ENCODE measurements around the gene COL23A1. TPM values are rescaled to one million over a fixed set of nuclear protein-coding genes. Genes with fewer than 3 reads are reported as not detected.

COL23A1 gene
- total RNA-seq, 2 donors from 2014 or later: not detected

DNA sequence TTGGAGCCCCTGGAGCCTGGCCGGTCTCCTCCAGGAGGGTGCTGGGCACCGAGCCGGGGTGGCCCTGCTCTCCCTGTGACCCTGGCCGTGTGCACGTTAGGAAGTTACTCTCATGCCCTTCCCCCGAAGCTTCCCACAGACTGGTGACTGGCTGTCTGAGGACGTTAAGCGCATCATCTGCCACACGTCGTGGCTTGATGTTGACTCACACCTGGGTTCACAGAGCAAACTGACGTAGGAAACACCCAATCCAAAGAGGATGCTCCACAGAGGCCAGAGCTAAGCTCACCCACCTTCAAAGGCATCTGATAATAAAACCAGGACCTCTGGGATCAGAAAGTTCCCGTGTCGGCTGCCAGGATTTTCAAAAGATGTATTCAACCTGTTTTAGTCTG is 204.7 kb downstream of the COL23A1 start:
- H3K36me3 Mint-ChIP-seq (ENCODE audit: low read depth): no peaks in the 10 kb centered on the region
- no peak for DNase-seq
- no peak for ATAC-seq
- H3K27ac Mint-ChIP-seq: no peak overlapping the region
- H3K4me1 Mint-ChIP-seq: peaks cover 3% of the 10 kb centered on the region
- peaks cover 52% of the 10 kb centered on the region for H3K27me3 Mint-ChIP-seq
- no peaks in the 10 kb centered on the region for H3K9me3 ChIP-seq (ENCODE audit: control insufficient read depth, low read length, poor library complexity, severe bottlenecking)
- no peak overlapping the region for H3K4me3 Mint-ChIP-seq

DNA sequence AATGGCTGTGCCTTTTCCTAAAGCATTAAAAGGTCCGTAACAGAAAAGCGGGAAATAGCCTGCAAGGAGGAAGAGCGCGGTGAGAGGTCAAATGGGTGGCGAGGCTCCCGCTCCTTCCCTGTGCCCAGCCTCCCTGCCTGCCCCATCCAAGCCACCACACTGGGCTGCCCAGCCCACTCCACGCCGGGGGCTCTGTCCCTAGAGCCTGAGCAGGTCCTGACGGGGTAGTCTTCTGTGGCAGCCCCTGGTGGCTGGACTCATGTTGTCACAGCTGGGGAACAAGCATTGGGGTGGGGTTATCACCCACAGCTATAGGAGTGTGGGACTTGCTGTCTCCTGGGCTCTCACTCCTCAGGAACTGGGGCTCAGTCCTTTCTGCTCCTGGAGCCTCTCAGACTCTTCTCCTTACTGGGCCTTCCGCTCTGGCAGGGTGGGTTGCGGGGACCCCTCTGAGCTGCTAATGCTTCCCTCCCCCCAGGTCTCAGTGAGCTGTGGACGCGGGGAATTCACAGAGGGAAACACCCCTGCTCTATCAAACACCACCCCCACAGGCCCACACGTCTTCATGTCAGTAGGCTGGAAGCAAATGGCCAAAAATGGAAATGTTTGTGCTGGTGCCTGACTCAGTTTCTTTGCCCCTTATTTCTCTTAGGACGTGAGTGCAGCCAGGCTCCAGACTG is 205.2 kb downstream of the COL23A1 start:
- no peak overlapping the region for H3K4me3 Mint-ChIP-seq

DNA sequence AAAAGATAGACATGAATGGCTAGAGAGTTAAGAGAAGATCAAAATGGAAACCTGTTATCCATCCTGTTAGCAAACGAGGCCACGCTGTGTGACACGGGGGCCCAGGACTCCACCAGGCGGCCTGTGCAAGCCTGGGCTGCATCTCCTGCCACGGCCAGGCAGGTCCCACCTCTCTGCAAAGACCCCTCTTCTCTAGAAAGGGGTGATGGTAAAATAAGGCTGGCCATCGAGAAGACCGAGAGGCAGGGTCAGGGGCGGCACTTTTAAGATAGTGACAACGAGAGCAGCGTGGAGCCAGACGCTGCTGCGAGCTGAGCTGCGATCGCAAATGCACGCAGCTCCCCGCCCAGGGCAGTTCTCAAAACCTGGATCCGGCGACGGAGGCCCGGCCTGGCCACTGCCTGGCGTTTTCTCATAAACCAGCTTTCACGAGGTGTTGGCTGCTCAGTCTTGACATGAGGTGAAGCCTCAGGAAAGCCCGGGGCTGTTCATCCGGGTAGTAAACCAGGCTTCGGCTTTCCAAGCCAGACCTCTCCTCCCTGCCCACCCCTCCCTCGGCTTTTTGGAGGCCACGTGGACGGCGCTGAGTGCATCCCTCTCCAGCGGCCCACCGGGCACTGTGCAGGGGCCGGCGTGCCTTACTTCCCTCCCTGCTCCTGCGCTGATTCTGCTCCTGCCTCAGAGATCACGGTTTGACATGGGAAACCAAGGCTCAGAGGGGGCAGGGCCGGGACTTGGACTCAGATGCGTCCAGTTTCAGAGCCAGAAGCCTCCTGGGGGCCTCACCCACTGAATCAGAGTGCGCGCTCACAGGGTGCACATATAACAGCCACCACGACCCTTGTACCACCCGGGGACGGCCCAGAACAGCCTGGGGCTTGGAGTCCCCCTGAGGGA is 206.0 kb downstream of the COL23A1 start:
- DNase-seq (no peak), ATAC-seq (no peak)
- Mint-ChIP-seq H3K36me3 (ENCODE audit: low read depth) (no peaks in the 10 kb centered on the region), H3K27me3 (peaks cover 39% of the 10 kb centered on the region), H3K27ac (no peak overlapping the region), H3K4me1 (peaks cover 3% of the 10 kb centered on the region), H3K4me3 (no peak overlapping the region)
- no peaks in the 10 kb centered on the region for H3K9me3 ChIP-seq (ENCODE audit: control insufficient read depth, low read length, poor library complexity, severe bottlenecking)

More for the DNA sequence above, 205.2 kb downstream of the COL23A1 start:
- ATAC-seq (no peak), DNase-seq (no peak)
- Mint-ChIP-seq H3K27ac (no peak overlapping the region), H3K36me3 (ENCODE audit: low read depth) (no peaks in the 10 kb centered on the region), H3K4me1 (peaks cover 3% of the 10 kb centered on the region), H3K27me3 (peaks cover 47% of the 10 kb centered on the region)
- H3K9me3 ChIP-seq (ENCODE audit: control insufficient read depth, low read length, poor library complexity, severe bottlenecking): no peaks in the 10 kb centered on the region

DNA sequence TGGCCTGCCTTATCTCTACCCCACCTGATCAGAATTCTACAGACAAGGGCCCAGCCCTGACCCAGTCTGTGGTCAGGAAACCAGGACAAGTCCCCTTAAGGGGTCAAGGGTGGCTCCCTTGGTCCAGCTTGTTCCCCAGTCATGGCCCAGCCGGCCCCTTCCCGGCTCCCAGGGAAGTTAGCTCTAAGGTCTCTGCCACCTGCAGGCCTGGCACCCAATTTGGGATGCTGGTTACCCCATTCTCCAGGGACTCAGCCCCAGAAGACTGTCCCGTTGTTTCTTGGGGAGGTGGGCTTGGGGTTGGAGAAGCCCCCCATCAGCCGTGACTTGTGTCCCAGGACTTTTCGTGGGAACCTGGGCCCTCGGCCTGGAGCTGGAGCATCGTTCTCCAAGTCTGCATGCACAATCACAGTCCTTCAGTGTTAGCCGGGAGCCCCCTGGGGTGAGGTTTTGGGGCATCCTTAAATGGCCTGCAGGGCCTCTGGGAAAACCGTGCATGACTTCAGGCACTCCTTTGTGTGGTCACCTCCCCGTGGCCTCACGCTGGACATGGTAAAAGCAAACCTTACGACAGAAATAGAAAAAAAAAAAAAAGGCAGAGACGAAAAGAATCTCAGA is 206.8 kb downstream of the COL23A1 start:
- no peaks in the 10 kb centered on the region for H3K36me3 Mint-ChIP-seq (ENCODE audit: low read depth)
- H3K4me1 Mint-ChIP-seq: peaks cover 3% of the 10 kb centered on the region

DNA sequence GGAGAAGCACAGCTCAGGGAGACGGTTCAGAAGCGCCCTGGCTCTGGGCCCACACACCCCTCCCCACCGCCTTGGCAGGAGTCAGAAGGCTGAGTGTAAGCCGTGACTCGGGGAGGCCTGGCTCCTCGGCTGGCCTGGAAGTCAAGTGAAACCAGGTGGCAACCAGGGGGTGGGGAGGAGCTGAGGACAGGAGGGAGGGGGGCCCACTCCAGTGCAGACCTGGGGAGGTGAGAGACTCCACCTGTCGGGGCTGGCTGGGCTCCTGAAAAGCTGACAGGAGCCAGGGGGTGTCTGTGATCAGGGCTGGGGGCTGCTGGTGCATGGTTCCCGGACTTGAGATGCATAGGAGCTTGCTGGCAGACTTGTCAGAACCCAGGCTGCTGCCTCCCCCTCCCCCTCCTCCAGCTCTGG is 207.4 kb downstream of the COL23A1 start:
- H3K4me3 Mint-ChIP-seq: no peak overlapping the region

More for the DNA sequence above, 206.8 kb downstream of the COL23A1 start:
- Mint-ChIP-seq H3K27me3 (peaks cover 31% of the 10 kb centered on the region), H3K27ac (no peak overlapping the region), H3K4me3 (no peak overlapping the region)
- H3K9me3 ChIP-seq (ENCODE audit: control insufficient read depth, low read length, poor library complexity, severe bottlenecking): no peaks in the 10 kb centered on the region
- no peak for ATAC-seq
- DNase-seq: no peak

DNA sequence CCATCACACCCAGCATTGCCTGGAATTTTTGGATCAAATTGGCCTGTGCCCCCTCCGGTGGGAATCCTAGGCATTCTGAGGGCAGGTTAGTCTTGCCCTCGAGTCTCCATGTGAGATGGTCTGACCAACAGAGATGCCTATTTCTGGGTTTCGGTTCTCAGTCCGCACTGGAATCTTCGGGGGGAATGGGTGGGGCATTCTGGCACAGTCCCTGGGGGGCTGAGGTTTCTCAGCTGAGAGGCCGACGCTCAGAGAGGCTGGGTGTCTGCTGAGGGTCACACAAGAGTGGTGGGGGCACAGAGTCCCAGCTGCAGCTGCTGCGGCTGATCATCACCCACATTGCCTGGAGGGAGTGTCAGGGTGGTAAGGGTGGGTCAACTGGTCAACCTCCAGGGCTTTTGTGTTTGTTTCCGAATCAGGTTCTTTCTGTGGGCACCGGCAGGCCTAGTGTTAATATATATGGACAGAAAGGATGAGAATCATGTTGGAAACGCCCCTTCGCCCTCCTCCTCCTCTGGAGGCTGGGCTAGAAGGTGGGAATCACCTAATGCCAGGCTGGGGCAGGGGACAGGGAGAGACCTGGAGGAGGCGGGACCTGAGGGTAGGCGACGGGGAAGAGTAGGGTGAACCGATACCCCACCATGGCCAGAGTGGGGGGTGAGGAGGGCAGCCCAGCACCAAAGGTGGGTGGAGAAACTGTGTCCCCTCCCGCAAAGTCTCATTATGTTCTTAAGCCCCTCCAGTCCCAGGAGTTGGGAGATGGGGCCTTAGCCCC is 208.1 kb downstream of the COL23A1 start:
- Mint-ChIP-seq H3K4me3 (no peak overlapping the region), H3K4me1 (peaks cover 3% of the 10 kb centered on the region), H3K36me3 (ENCODE audit: low read depth) (no peaks in the 10 kb centered on the region), H3K27me3 (peaks cover 26% of the 10 kb centered on the region), H3K27ac (no peak overlapping the region)
- no peak for ATAC-seq
- H3K9me3 ChIP-seq (ENCODE audit: control insufficient read depth, low read length, poor library complexity, severe bottlenecking): no peaks in the 10 kb centered on the region
- no peak for DNase-seq

More for the DNA sequence above, 207.4 kb downstream of the COL23A1 start:
- Mint-ChIP-seq H3K36me3 (ENCODE audit: low read depth) (no peaks in the 10 kb centered on the region), H3K4me1 (peaks cover 3% of the 10 kb centered on the region), H3K27me3 (peaks cover 26% of the 10 kb centered on the region), H3K27ac (no peak overlapping the region)
- no peak for ATAC-seq
- no peaks in the 10 kb centered on the region for H3K9me3 ChIP-seq (ENCODE audit: control insufficient read depth, low read length, poor library complexity, severe bottlenecking)
- DNase-seq: no peak

DNA sequence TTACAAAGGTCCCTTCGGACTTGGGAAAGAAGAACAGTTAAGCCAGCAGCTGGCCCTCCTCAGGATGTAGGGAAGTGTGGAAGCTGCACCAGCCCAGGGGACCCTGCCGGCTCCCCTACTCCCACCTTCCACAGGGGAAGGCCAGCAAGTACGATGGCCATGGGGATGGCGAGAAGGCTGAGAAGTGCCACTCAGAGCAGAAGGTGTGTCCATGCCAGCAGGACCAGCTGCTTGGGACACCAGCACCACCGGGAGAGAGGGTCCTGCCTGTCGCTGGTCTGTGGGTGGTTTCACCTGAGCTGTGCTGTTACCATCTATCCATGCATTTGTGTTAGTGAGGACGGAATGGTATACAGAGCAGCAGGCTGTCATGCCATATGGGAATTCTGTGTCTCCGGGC is 209.0 kb downstream of the COL23A1 start:
- Mint-ChIP-seq H3K4me3 (no peak overlapping the region), H3K4me1 (no peaks in the 10 kb centered on the region), H3K27ac (no peak overlapping the region), H3K27me3 (peaks cover 26% of the 10 kb centered on the region), H3K36me3 (ENCODE audit: low read depth) (no peaks in the 10 kb centered on the region)
- DNase-seq: no peak
- H3K9me3 ChIP-seq (ENCODE audit: control insufficient read depth, low read length, poor library complexity, severe bottlenecking): no peaks in the 10 kb centered on the region
- ATAC-seq: no peak

DNA sequence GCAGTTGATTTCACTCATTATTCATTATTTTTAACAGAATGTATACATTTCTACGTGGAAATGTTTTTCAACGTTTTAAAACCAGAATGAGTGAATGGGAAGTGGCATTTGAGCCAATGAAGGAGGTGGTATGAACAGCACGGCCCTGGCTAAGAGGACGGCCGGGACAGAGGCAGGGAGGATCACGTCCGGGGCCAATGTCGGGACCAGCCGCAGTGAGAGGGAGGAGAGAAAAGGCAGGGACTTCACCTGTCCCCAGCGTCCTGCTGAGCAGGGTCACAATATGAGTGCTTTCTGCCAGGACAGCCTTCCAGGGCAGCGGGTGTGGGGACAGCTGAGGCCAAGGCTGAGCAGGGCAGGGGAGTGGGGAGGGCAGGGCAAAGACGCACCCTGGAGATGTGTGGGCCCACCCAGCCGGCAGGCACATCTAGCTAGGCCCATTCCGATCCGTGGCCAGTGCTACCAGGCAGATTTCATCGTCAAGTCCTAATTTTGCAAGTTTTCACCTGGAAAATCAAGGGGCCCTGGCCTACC is 209.6 kb downstream of the COL23A1 start:
- no peaks in the 10 kb centered on the region for H3K9me3 ChIP-seq (ENCODE audit: control insufficient read depth, low read length, poor library complexity, severe bottlenecking)
- no peak overlapping the region for H3K27ac Mint-ChIP-seq
- peaks cover 30% of the 10 kb centered on the region for H3K27me3 Mint-ChIP-seq
- no peaks in the 10 kb centered on the region for H3K4me1 Mint-ChIP-seq
- ATAC-seq: no peak
- no peak for DNase-seq
- no peaks in the 10 kb centered on the region for H3K36me3 Mint-ChIP-seq (ENCODE audit: low read depth)
- H3K4me3 Mint-ChIP-seq: no peak overlapping the region

DNA sequence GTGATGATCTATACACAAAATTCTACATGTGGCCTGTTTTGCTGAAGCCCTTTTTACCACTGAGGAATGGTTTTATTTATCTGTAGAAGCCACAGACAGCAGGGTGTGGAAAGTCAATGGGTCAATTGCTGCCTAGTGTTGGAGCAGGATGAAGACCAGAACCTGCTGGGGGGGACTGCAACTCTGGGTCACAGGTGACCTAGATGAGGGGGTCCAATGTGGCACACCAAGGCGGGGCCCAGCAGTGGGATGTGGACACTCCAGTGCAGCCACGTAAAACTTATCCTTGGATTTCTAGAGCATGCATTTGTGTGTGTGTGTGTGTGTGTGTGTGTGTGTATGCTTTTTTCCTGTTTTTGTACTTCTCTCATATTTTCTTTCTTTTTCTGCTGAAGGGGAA is 210.1 kb downstream of the COL23A1 start:
- ATAC-seq (no peak), DNase-seq (no peak)
- Mint-ChIP-seq H3K27me3 (peaks cover 25% of the 10 kb centered on the region), H3K27ac (no peak overlapping the region), H3K4me1 (no peaks in the 10 kb centered on the region), H3K4me3 (no peak overlapping the region), H3K36me3 (ENCODE audit: low read depth) (no peaks in the 10 kb centered on the region)
- no peaks in the 10 kb centered on the region for H3K9me3 ChIP-seq (ENCODE audit: control insufficient read depth, low read length, poor library complexity, severe bottlenecking)

DNA sequence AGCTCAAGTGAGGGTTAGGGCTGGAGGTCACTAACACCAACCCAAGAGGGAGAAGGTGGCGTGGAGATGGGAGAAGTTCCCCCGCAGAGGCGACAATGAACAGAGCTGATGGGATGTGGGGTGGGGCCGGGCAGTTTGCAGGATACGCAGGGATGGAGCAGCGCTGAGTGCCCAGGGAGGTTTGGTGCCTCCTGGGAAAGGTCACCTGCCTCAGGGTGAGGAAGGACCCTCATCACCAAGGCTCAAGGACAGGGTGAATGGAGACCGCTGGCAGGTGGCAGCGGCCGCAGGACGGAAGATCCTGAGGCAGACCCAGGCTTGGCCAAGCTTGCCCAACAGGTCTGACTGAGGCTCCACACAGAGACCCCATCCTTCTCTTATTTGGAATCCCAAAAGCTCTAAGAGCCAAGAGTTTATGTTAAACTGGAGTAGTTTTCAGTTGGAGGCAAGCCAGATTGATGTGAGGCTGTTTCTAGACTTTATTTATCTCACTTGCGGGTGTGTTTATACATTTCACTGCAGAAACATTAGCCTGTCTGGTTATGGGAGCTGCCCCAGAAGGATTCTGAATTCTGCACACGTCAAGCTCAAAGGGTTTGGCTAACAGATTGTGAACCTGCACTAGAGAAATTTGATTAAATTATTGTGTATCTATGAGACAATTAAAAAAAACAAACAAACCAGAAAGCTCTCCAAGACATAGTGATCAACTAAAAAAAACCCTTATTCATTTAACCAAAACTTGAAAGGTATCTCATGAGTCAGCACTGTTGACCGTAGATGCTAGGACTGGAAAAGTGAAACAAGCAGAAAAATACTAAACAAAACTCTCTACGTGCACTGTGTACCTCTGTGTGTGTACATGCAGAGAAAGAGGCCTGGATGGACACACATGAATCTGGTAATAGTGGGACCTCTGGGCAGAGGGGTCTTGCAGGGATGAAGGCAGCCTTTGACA is 211.4 kb downstream of the COL23A1 start:
- DNase-seq (no peak), ATAC-seq (no peak)
- no peaks in the 10 kb centered on the region for H3K9me3 ChIP-seq (ENCODE audit: control insufficient read depth, low read length, poor library complexity, severe bottlenecking)
- peaks cover 30% of the 10 kb centered on the region for H3K27me3 Mint-ChIP-seq
- peaks cover 2% of the 10 kb centered on the region for H3K4me1 Mint-ChIP-seq
- no peaks in the 10 kb centered on the region for H3K36me3 Mint-ChIP-seq (ENCODE audit: low read depth)
- H3K27ac Mint-ChIP-seq: no peak overlapping the region
- H3K4me3 Mint-ChIP-seq: no peak overlapping the region

DNA sequence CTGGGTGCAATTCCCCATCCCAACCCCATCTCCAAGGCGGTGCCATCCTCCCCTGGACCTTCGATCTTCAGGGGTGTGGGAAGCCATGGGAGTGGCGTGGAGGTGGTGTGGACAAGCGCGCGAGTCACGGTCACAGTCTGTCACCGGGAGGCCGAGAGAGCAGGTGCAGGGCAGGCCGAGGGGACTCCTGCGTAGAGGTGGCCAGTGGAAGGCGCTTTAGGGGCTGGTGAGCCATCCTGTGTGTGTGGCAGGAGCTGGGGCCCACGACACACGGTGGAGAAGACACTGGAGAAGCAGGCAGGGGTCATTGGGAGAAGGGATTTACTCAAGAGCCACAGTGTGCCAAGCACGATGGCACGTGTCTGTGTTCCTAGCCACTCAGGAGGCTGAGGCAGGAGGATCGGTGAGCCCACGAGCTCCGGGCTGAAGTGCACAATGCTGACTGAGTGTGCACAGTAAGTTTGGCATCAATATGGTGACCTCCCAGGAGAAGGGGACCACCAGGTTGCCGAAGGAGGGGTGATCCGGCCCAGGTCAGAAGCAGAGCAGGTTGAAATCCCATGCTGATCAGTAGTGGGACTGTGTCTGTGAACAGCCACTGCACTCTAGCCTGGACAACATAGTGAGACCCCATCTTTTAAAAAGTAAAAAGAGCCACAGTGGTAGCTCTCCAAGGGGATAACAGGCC is 212.5 kb downstream of the COL23A1 start:
- no peaks in the 10 kb centered on the region for H3K9me3 ChIP-seq (ENCODE audit: control insufficient read depth, low read length, poor library complexity, severe bottlenecking)
- peaks cover 2% of the 10 kb centered on the region for H3K4me1 Mint-ChIP-seq
- ATAC-seq (no peak), DNase-seq (no peak)
- no peak overlapping the region for H3K27ac Mint-ChIP-seq
- H3K27me3 Mint-ChIP-seq: peaks cover 24% of the 10 kb centered on the region
- H3K4me3 Mint-ChIP-seq: no peak overlapping the region
- no peaks in the 10 kb centered on the region for H3K36me3 Mint-ChIP-seq (ENCODE audit: low read depth)

All from T-helper 17 cell (primary cell).